Keratinocyte (primary cell): ENCODE data around the gene CCNH. TPM values are rescaled to one million over a fixed set of nuclear protein-coding genes. Genes with fewer than 3 reads are reported as not detected.
A peak's percentile ranks its signal among the peaks of the same experiment; 100 is the strongest.

Experiments
- DNase-seq: peaks from one replicate; pipeline ENCODE4 v3.0.0-alpha.2; 2011; ENCODE audit warnings: low read depth, missing footprints, low spot score
- FAIRE-seq: peaks from 2 replicates; lab custom pipeline; 2011; peaks lifted over from hg19 to GRCh38; lab: Jason Lieb, UNC
- H2AFZ ChIP-seq: 2 replicates; pipeline ENCODE4 v1.6.0; 2012; ENCODE audit warnings: low read length, control low read depth, inconsistent platforms; ENCODE audit not compliant: control insufficient read depth
- H3K27ac ChIP-seq: 2 replicates; pipeline ENCODE4 v1.5.1; 2011; ENCODE audit warnings: low read length; ENCODE audit not compliant: control insufficient read depth, insufficient read depth
- H3K27me3 ChIP-seq: 3 replicates; pipeline ENCODE4 v1.6.0; 2011; ENCODE audit warnings: low read length; ENCODE audit not compliant: control insufficient read depth, insufficient read depth; ENCODE audit errors: extremely low read depth
- H3K36me3 ChIP-seq, 2 experiments: 2 replicates in 1 of 2; 3 replicates in 1 of 2; pipeline ENCODE4 v1.5.1; 2011; ENCODE audit warnings: low read length in 2 of 2, mild to moderate bottlenecking in 1 of 2; ENCODE audit not compliant: control insufficient read depth in 2 of 2, insufficient read depth in 2 of 2; ENCODE audit errors: extremely low read depth in 1 of 2
- H3K4me1 ChIP-seq: 3 replicates; pipeline ENCODE4 v1.5.1; 2011; ENCODE audit warnings: low read length; ENCODE audit not compliant: control insufficient read depth, insufficient read depth; ENCODE audit errors: extremely low read depth
- H3K4me2 ChIP-seq: 3 replicates; pipeline ENCODE4 v1.6.0; 2011; ENCODE audit warnings: low read depth, low read length; ENCODE audit not compliant: control insufficient read depth, insufficient read depth; ENCODE audit errors: extremely low read depth
- H3K4me3 ChIP-seq, 3 experiments: fragments of 200-600 bp in 1 of 3; sonication (generic) in 1 of 3; 2 replicates in 2 of 3; 3 replicates in 1 of 3; pipeline ENCODE4 v1.5.1; 2011 to 2016; ENCODE audit warnings: low read length in 3 of 3, mild to moderate bottlenecking in 3 of 3, control low read depth in 2 of 3, inconsistent platforms in 1 of 3, low read depth in 1 of 3, mixed read lengths in 1 of 3, mixed run types in 1 of 3, moderate library complexity in 1 of 3; ENCODE audit not compliant: control insufficient read depth in 2 of 3, insufficient read depth in 2 of 3; ENCODE audit errors: extremely low read depth in 1 of 3
- H3K79me2 ChIP-seq: 2 replicates; pipeline ENCODE4 v1.6.0; 2012; ENCODE audit warnings: low read length; ENCODE audit not compliant: control insufficient read depth, insufficient read depth
- H3K9ac ChIP-seq: 3 replicates; pipeline ENCODE4 v1.6.0; 2011; ENCODE audit warnings: low read length; ENCODE audit not compliant: control insufficient read depth, insufficient read depth; ENCODE audit errors: extremely low read depth
- H3K9me1 ChIP-seq: 3 replicates; pipeline ENCODE4 v1.6.0; 2011; ENCODE audit warnings: low read length; ENCODE audit not compliant: control insufficient read depth, insufficient read depth; ENCODE audit errors: extremely low read depth
- H3K9me3 ChIP-seq: 2 replicates; pipeline ENCODE4 v1.5.1; 2012; ENCODE audit warnings: low read depth, low read length; ENCODE audit not compliant: control insufficient read depth
- H4K20me1 ChIP-seq: 3 replicates; pipeline ENCODE4 v1.6.0; 2011; ENCODE audit warnings: low read length; ENCODE audit not compliant: control insufficient read depth, insufficient read depth; ENCODE audit errors: extremely low read depth
- CTCF ChIP-seq, 3 experiments: IDR thresholded peaks in 1 of 3; conservative IDR thresholded peaks in 1 of 3; optimal IDR thresholded peaks in 1 of 3; 2 replicates in 2 of 3; 3 replicates in 1 of 3; pipeline versions ENCODE3 to v1.5.1; 2011; ENCODE audit warnings: low read length in 3 of 3, mild to moderate bottlenecking in 3 of 3, moderate library complexity in 2 of 3, control low read depth in 1 of 3, inconsistent platforms in 1 of 3; ENCODE audit not compliant: insufficient read depth in 2 of 3; ENCODE audit errors: extremely low read depth in 1 of 3
- EZH2 ChIP-seq: IDR thresholded peaks from one replicate; pipeline ENCODE4 v1.6.1; 2012; ENCODE audit warnings: inconsistent platforms, mild to moderate bottlenecking, low read length, moderate library complexity
- dilution Hi-C: fragments of 300-500 bp; cut with MboI; formaldehyde crosslinking; loops from one replicate; pipeline ENCODE4 v1.7.0; 2020; ENCODE audit warnings: low sequenced_read_pairs; ENCODE audit not compliant: extremely low pct_ligation_motif_present
- polyA plus RNA-seq, 5 experiments: library from polyadenylated mRNA; depleted of rRNA in 3 of 5; stranded (reverse) in 3 of 5; stranded (forward) in 1 of 5; unstranded in 1 of 5; fragments of >200 nt; gene quantifications; 1 replicate in 1 of 5; 2 replicates in 3 of 5; 3 replicates in 1 of 5; pipeline versions ENCODE4 v1.2.1 to v1.2.3, GENCODE V29; 2011 to 2012; ENCODE audit warnings: missing spikeins in 2 of 5, low read depth in 1 of 5, low replicate concordance in 1 of 5

The CCNH gene
- polyA plus RNA-seq, 1 donor (not counting 4 experiments of a cell fraction or from before 2014, with no cell fraction given) = 56.5 TPM

- H3K27ac ChIP-seq = peak overlapping the region; percentile 27
- FAIRE-seq (no peak), DNase-seq (no peak)
- no peak overlapping the region for H3K9ac ChIP-seq
- no peak overlapping the region for H3K4me3 ChIP-seq
- H3K9me1 ChIP-seq = no peaks in the 10 kb centered on the region
- no peak overlapping the region for H3K4me2 ChIP-seq
- H4K20me1 ChIP-seq = no peaks in the 10 kb centered on the region
- H2AFZ ChIP-seq = no peak overlapping the region
- H3K4me1 ChIP-seq = no peaks in the 10 kb centered on the region
- TF ChIP-seq EZH2 (no peak), CTCF (optimal IDR thresholded peaks at IDR 0.05 in 1 of 3, IDR thresholded peaks at IDR 0.05 in 1 of 3, conservative IDR thresholded peaks at IDR 0.05 in 1 of 3; ENCODE audit: extremely low read depth in 1 of 3, insufficient read depth in 2 of 3, low read length in 3 of 3) (no peak)
- H3K79me2 ChIP-seq = no peaks in the 10 kb centered on the region
- dilution Hi-C loops = no loop called here
- H3K9me3 ChIP-seq = no peaks in the 10 kb centered on the region
- H3K27me3 ChIP-seq = no peaks in the 10 kb centered on the region
- H3K36me3 ChIP-seq = peaks cover 3 to 5% of the 10 kb centered on the region in 2 experiments
These were observed 51.7 kb downstream of the CCNH start for GRCh38 chr5:87361031-87361445.

GRCh38 chr5:87360132-87360531 is 52.6 kb downstream of the CCNH start:
- Histone ChIP-seq H3K79me2 (no peaks in the 10 kb centered on the region), H2AFZ (no peak overlapping the region), H3K27ac (no peak overlapping the region), H3K4me1 (no peaks in the 10 kb centered on the region), H3K4me3 (no peak overlapping the region), H3K9me3 (no peaks in the 10 kb centered on the region), H3K36me3 (peaks cover 3 to 5% of the 10 kb centered on the region in 2 experiments), H3K9ac (no peak overlapping the region), H3K4me2 (no peak overlapping the region), H3K27me3 (no peaks in the 10 kb centered on the region), H3K9me1 (no peaks in the 10 kb centered on the region), H4K20me1 (no peaks in the 10 kb centered on the region)
- no peak for TF ChIP-seq CTCF (optimal IDR thresholded peaks at IDR 0.05 in 1 of 3, IDR thresholded peaks at IDR 0.05 in 1 of 3, conservative IDR thresholded peaks at IDR 0.05 in 1 of 3; ENCODE audit: extremely low read depth in 1 of 3, insufficient read depth in 2 of 3, low read length in 3 of 3)
- TF ChIP-seq EZH2 = no peak
- DNase-seq (no peak), FAIRE-seq (no peak)
- dilution Hi-C loops = no loop called here
